Daoy (cell line): ENCODE results near the gene NUDT10. TPM values are rescaled to one million over a fixed set of nuclear protein-coding genes. Genes with fewer than 3 reads are reported as not detected.

ENCODE experiments used
- DNase-seq: peaks from one replicate; pipeline ENCODE4 v3.0.0-alpha.2; 2015; ENCODE audit warnings: low read depth
- total RNA-seq: library from RNA; depleted of rRNA; stranded (reverse); fragments of >200 nt; shearing (Covaris generic); gene quantifications from 2 replicates; pipeline ENCODE4 v1.2.3, GENCODE V29; 2014; rRNA removed

The NUDT10 gene
- 9.9 and 14.7 TPM in 2 replicates for total RNA-seq

DNA sequence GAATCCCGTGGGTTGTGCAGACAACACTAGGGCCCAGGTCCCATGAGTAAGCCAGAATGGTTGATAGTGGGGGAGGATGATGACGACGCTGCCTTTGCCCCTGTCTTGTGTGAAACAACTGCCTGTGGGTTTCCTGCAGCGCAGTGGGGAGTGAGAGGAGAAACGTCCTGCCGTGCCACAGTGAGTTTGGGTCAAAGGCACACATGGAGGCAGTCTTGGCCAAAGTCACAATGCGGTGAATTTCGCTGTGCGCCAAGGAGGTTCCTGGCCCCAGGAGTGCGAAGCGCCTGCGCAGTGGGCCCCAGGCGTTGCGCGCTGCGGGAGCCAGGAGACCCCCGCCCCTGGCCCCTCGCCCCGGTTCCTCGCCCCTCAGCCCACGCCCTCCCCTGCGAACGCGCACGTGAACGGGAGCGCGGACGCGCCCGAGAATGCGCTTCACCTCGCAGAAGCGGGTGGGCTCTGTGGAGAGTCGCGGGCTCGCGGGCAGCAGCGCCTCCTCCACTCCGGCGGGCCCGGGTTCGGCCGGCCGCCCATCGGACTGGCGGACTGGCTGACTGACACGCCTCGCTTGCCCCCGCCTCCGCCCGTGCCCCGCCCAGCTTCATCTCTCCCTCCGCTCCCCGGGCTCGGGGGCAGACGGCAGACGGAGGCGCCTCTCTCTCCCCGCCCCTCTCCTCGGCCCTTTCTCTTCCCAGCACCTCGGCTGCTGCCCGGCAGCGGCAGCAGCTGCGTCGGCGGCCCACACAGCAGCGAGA, at the start of gene NUDT10:
TSS of gene NUDT10 (plus strand) at position 635 of the 755 bp plus-strand sequence. CDS start 144 bp downstream, outside the sequence.
- peak; percentile 85 for DNase-seq

DNA sequence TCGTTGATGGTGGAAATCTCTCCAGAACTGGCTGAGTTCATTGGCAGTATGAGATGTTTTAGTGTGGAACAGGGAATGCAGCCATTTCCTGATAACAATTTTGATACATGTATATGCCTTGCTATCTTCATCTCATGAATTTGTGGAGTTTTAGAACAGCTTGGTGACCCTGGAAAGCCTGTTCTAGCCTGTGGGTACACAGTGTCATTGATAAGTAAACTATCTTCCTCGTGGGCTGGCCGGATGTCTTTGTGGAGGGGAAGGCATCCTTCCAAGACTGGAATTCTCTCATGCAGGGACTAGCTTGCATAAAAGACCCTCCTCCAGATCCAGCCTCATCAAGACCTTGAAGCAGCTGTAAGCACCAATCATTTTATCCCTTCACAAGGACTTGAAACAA, 40.2 kb upstream of the NUDT10 start:
- no peak for DNase-seq

DNA sequence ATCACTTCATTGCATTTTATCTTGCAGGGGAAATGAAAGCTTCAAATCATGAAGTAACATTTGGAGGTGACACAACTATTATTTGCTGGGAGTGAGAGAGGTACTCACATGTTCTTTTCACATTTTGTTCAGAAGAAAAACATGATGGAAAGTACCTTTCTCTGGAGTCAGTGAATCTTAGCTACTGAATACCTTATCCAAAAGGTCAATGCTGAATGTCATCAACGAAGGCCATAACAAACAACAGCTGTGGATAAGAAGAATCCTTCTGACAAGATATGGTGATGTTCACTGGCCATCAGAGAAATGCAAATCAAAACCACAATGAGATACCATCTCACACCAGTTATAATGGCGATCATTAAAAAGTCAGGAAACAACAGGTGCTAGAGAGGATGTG, 36.5 kb upstream of the NUDT10 start:
- no peak for DNase-seq

DNA sequence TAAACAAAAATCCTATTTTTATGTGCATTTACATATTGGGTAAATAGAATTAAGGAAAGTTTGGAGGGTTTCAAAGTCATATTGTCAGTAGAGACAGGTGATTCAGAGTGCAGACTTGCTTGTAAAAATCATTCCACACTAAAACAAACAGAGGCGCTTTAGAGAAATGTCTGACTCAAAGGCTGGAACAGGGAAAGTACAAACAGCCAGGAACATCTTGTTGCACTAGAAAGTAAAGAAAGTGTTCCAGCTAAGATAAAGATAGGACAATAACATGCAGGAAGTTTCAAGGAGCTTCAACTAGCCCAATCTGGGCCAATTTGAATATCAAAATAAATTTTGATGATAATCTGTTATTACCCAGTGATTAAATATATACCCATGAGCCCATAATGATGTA, 16.4 kb upstream of the NUDT10 start:
- DNase-seq = no peak

DNA sequence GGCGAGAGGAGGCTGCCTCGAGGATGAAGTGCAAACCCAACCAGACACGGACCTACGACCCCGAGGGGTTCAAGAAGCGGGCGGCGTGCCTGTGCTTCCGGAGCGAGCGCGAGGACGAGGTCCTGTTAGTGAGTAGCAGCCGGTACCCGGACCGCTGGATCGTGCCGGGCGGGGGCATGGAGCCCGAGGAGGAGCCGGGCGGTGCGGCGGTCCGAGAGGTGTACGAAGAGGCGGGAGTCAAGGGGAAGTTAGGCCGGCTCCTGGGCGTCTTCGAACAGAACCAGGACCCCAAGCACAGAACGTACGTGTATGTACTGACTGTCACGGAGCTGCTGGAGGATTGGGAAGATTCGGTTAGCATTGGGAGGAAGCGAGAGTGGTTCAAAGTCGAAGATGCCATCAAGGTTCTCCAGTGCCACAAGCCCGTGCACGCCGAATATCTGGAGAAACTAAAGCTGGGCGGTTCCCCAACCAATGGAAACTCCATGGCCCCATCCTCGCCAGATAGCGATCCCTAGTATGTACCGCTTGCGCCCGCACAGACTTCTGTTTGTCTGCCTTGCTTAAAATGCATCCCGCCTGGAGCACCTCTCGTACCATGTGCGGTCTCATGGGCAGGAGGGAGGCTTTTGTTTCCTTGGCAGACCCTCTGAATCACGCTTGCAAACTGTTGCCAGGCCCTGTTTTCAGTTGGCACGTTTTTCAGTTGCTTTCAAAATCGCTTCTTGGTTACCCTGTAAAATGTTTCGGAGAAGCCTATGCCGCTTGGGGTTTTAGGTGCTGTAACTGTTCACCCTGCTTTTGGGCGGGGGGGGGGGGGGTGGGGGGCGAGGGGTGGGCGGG, 542 bp downstream of the NUDT10 start:
- peak; percentile 11 for DNase-seq

DNA sequence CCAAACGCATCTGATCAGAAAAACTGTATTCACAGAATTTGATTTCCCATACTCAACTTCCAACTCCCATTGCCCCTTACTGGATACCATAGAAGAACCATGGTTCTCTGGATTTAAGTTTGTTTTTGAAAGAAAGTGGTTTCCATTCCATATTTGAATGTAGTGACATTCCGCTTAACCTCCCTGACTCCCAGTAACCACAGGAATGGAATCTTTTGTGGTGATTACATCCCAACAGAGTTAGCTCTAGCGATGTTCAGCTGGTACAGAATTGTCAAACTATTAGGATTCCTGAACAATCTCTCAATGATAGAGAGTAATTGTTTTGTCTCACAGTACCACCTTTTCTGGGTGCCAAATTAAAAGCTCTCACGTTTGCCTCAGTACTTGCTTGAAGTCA, 1.7 kb downstream of the NUDT10 start:
- DNase-seq = peak; percentile 8

DNA sequence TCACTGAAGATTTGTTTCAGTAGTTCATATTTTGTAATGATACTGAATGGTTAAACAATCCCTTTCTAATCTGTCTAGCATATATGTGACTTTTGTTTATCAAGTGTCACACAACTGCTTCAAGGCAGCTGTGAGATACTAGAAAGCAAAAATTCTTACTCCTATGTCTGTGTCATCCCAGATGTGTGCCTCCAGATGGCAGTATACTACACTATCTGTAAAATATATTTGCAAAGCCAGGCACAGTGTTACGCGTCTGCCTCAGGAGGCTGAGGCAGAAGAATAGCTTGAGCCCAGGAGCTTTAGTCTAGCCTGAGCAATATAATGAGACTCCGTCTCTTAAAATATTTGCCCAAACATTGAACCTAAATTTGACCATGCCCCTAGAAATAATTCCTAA, 4.0 kb downstream of the NUDT10 start:
- peak; percentile 24 for DNase-seq

DNA sequence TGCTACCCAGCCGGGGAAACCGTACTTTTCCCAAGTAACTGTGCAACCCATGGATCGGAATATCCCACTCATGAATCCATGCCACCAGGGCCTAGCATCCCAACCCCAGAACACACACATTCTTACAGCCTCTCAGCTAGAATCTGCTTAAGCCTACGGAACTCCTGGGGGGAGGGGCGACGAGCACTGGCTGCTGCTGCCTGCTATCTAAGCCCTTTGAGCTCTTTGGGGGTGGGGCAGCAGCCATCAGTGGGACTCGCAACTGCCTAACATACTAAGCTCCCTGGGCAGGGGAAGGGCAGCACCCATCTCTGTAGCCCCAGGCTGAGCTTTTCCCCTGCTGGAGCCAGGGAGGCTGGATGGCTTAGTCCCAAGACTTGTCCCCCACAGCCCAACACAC, 28.6 kb downstream of the NUDT10 start:
- DNase-seq = no peak

DNA sequence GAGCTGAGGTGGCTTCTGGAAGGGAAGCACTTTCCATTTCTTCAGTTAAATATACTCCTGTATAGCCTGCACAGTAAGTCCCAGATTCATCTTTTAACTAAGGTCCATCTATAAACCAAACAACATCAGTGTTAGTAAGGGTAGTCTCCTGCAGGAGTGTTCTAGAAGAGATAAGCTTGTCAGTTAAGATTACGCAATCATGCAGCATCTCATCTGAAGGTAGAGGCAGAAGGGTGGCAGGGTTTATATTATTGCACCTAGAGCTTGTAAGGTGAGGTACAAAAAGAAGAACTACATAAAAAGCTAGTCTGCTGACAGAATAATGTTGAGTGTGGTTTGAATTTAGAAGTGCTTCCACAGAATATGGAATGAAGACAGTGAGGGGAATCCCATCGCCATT, 44.0 kb downstream of the NUDT10 start:
- no peak for DNase-seq

Other genes with a start within 250 kb of the NUDT10 start
- gene NUDT11, start 163.8 kb downstream of the NUDT10 start, total RNA-seq = 35.6 and 40.5 TPM in 2 replicates